Vagina (tissue), 2 donors: ENCODE data around the gene TEAD4.

Source experiments
- POLR2A ChIP-seq, 2 donors: fragments of 450-650 bp; IDR thresholded peaks; one replicate each; pipeline ENCODE4 v1.6.1; 2017; ENCODE audit warnings: antibody characterized with exemption in 2 of 2, mild to moderate bottlenecking in 2 of 2, moderate library complexity in 2 of 2
- TF ChIP-seq, protein P1 (sequence below), 3 experiments: fragments of 450-650 bp in 2 of 3; fragments of 200-600 bp in 1 of 3; sonication (generic) in 1 of 3; IDR thresholded peaks; one replicate each; pipeline ENCODE4 v1.5.1; 2017 to 2019; ENCODE audit warnings: antibody characterized with exemption in 3 of 3, mild to moderate bottlenecking in 2 of 3, moderate library complexity in 2 of 3

DNA sequence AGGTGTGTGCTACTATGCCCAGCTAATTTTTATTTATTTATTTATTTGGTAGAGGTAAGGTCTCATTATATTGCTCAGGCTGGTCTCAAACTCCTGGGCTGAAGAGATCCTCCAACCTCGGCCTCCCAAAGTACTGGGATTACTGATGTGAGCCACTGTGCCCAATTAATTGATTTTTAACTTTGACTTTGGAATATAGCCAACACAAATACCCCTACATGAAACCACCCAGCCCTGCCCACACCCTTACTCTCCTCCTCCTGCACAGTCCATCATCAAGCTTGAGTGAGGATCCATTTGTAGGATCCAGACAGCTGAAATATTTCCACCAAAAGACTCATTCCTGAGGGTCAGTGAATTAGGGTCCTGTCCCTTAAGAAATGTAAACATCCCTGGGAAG, 3.3 kb upstream of the TEAD4 start:
- TF ChIP-seq POLR2A (IDR thresholded peaks at IDR 0.05): no peak
- TF ChIP-seq, protein P1, sequence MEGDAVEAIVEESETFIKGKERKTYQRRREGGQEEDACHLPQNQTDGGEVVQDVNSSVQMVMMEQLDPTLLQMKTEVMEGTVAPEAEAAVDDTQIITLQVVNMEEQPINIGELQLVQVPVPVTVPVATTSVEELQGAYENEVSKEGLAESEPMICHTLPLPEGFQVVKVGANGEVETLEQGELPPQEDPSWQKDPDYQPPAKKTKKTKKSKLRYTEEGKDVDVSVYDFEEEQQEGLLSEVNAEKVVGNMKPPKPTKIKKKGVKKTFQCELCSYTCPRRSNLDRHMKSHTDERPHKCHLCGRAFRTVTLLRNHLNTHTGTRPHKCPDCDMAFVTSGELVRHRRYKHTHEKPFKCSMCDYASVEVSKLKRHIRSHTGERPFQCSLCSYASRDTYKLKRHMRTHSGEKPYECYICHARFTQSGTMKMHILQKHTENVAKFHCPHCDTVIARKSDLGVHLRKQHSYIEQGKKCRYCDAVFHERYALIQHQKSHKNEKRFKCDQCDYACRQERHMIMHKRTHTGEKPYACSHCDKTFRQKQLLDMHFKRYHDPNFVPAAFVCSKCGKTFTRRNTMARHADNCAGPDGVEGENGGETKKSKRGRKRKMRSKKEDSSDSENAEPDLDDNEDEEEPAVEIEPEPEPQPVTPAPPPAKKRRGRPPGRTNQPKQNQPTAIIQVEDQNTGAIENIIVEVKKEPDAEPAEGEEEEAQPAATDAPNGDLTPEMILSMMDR (IDR thresholded peaks at IDR 0.05): no peak
